Dermis blood vessel endothelial cell (primary cell): ENCODE measurements around the gene EHHADH. TPM values are rescaled to one million over a fixed set of nuclear protein-coding genes. Genes with fewer than 3 reads are reported as not detected.
"Not testable (repeated sequence)": the region's sequence is repeated elsewhere in the genome, so short reads cannot be mapped to it uniquely, and the experiment has no call there.

ENCODE experiments used
- DNase-seq: peaks from one replicate; pipeline ENCODE4 v3.0.0; 2010
- total RNA-seq: library from RNA; depleted of rRNA; stranded (reverse); fragments of >200 nt; gene quantifications from 2 replicates; pipeline ENCODE4 v1.2.3, GENCODE V29; 2014

EHHADH gene
- total RNA-seq = 6.6 and 7.7 TPM in 2 replicates

DNA sequence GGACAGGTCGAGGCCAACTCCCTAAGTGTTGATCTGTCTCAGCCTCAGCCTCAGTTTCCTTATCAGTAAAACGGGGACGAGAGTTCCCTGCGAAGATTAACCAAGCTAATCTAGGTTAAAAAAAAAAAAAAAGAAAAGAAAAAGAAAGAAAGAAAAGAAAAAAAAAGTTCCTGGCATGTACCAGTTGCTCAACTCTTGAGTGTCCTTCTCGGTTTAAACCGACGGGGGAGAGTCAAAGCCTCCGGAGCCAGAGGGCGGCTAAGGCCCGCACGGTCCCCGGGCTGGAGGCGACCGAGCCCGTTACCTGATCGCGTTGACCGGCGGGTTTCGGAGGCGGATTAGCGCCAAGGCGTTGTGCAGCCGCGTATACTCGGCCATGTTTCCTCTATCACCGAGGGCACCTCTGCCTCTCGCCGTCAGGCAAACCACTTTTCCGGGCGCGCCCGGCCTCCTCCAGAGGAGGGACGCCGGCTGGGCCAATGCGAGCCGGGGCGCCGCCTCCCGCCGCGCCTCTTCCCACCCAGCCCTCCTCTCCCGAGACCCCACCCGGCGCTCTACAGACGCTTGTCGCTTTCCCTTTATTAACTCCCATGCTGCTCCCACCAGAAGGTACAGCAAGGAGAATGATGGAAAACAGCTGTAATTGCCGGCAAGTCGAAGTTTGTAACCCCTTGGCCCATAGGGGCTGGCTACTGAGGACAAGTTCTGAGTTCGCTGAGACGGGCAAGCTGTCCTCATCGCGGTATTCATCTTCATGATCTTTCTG is at the start of gene EHHADH:
Gene EHHADH, minus strand, starts transcription at position 405 of the 766 bp plus-strand sequence. Its CDS starts 27 bp downstream, at position 378.
- peak; percentile 71 for DNase-seq

DNA sequence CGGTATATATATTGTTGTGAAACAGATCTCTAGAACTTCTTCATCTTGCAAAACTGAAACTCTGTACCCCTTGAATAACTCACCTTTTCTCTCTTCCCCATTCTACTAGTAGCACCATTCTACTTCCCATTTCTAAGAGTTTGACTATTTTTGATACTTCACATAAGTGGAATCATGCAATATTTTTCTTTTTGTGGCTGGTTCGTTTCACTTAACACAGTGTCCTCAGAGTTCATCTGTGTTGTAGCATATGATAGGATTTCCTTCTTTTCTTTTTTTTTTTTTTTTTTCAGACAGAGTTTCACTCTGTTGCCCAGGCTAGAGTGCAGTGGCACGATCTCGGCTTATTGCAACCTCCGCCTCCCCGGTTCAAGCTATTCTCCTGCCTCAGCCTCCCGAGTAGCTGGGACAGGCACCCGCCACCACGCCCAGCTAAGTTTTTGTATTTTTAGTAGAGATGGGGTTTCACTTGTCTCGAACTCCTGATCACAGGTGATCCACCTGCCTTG is 46.1 kb upstream of the EHHADH start:
- not testable (repeated sequence) for DNase-seq

DNA sequence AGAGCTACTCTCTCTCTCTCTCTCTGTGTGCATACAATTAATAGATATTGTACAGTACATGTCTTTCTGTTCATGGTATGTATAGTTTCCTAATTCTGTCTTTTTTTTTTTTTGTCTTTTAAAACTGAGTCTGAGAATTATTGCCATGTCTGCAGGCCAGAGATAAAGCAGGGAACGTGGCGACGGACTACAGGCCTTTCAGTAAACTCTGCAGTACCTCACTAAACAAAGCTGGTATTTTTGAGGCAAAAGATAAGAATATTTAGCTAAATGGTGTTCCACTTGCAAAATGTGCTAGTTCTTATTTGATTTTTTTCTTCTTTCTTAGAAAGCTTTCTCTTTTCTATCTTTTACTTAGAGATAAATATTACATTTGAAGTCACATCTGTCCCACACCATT is 44.0 kb upstream of the EHHADH start:
- no peak for DNase-seq

DNA sequence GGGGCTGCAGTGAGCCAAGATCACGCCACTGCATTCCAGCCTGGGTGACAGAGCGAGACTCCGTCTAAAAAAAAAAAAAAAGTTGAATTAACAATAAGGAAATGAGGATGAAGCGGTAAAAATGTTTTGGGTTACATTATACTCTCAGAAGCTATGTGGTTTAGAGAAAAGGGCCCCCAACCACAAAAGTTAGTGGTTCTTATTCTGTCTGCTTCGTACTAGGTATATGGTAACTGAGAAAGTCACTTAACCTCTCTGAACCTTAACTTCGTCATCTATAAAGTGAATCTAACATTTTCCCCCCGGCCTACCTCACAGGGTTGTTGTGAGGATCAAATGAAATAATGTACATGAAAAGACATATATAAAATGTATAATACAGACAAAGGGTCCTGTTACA is 38.4 kb upstream of the EHHADH start:
- DNase-seq = no peak

DNA sequence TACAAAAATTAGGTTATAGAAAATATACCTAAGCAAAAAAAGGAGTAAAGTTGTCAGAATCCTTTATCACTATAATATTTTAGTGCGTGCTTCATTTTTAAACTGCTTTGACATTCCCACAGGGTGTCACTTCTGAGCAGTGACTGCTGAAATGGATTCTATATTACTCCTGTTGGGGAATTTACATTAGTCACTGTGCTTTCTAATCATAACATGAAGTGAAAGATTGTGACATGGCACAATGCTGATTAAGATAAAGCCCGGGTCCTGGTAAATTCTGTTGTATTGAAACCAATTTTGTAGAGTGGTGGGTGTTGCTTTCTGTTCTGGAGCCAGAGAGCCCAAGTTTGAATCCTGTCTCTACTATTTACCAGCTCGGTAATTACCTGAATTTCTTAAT is 36.4 kb upstream of the EHHADH start:
- no peak for DNase-seq

DNA sequence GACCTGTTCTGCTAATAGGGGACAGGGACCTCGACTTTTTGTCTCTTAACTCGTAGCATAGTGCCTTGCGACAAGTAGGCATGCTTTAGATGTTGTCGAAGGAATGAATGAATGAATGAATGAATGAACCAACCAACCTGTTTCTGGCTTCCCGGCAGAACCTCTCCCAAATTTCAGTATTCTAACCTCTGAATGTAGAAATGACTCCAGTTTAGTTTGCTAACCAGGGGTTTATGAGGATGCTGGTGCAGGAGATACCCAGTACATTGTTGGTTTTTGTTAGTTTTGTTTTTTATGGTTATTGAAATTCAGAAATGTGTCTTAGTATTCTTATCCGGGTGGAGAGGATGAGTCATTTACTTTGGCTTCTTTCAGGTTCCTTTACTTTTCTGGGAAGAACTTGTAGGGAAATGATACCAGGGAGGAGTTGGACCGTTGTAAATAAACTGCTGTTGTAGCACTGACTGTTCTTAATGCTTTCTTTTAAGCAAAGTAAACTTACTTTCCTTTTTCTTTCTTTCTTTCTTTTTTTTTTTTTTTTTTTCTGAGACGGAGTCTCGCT is 29.6 kb upstream of the EHHADH start:
- DNase-seq = peak; percentile 24

DNA sequence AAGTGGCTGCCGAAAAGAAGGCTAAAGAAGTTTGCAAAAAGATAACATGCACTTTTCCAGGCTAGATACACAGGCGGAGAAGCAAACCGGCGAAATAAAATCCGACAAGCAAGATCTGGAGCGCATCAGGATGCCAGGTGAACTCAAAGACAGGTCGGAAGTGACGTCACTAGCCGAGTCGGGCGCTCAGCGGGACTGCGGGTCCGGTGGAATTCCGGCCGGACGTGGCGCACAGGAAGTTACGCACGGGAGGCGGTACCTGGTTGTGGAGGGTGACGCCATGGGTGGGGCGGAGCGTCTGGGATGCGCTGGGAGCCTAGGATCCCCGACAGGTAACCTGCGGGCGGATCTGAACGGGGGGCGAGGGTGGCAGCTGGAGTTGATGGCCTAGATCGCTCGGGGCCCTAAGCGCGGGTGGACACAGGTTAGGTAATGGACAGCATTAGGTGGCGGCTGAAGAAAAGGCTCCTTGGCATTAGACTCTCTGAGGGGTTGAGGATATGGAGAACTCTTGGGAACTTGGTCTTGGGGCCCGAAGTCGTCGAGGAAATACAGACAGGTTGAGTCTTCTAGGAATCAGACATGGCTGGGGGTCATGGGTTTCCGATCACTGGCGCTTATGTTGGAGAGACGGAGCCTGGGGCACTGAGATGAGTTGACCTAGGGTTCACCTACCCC is 29.0 kb upstream of the EHHADH start:
- DNase-seq = peak; percentile 96

DNA sequence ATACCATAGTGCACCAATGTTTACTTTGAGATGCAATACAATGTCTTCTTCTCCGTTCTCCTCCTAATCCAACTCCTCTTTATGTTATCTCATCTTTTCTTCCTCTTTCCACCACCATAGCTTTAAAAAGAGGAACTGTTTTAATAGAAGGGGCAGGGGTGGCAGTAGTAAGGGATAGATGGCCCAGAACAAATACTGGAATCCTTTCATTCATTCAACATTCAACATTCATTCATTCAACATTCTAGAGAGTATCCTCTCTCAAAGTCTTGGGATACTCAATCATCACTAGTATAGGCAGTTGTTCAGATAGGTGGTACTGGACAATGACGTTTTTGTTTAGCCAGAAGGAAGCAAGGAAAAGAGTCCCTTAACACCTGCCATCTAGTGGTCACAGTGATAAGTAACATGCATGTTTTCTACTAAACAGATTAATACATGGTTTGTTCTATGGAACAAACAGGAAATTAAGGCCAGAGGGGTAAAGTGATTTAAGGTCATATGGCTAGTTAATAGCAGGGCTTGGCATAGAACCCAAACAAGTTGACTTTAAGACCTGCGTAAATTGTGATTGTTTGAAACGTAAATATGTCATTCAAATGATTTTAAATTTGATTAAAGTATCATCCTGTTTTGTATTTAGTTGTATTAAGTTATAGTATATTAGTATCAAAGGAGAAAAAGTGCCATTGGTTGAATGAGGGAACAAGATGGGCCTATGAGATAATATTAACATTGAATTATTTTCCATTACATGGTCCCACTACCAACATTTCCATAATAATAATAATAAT is 26.9 kb upstream of the EHHADH start:
- peak; percentile 77 for DNase-seq

DNA sequence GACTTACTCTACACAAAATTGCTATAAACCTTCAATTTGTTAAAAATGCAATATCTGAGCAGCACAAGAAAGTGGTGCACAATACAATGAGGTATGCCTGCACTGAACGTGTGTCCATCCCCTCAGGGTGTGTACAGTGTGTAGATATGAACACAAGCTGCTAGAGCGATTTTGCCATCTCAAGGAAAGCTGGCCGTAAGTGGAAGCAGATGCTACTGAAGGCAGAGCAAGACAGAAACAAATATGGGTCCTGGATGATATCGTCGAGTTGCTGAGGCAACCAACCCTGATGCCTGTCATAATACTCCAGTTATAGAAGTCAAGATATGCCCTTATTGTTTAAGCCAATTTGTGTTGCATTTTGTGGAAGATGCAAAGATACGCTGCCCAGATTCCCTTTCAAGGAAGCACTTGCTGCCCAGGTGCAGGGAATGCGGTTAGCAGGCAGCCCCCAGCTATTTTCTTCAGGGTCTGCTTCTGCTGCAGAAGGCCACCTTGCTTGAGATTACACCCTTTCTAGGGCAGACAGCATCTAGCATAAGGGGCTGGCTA is 25.8 kb upstream of the EHHADH start:
- no peak for DNase-seq

DNA sequence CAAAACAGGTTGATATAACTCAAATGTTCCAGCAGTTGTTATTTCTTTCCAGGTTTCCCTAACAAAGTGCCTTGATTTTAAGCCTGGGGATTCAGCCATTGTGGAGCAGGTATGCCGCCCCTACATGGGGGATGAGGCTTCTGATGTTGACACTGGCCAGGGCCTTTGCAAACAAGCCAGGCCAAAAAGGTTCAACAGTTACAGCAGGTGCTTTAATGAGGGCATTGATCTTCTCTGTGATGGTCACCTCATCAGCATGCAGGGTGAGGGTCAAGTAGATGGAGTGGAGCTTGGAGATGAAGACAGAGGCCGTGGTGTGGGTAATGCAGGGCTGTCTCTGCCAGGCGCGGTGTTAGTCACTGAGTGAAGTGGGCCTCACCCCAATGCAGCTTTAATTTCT is 22.6 kb upstream of the EHHADH start:
- DNase-seq = no peak

DNA sequence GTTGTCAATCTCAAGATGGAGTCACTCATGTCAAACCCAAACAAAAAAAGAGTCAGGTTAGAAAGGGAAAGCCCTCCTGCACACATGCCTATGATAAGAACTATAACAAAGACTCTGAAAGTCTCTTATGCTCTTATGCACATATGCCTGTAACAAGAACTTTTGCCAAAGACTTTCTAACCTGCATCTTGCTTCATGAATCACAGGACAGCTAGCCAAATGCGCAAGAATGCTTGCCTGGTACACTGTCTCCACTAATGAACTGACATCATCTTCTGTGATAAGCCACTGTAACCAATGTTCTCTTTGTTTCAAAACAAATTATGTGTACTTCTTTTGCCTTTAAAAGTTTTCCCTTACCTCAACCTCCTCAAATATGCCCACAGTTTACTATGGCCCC is 18.2 kb upstream of the EHHADH start:
- DNase-seq = no peak

DNA sequence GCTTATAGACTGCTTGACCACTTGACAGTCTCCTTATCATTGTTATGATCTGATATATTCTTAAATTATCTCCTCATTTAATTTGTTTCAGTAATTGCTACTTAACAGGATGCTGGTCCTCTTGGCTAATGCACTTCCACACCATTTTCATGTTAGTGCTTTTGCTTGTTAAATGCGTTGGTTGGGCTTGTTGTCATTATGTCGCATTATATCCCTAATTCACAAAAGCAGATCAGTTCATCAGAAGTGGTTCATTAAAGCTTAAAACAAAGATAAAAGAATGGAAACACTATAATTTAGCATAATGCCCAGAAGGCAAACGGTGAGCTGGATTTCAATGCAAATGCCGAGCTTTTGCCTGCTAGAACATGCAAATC is 17.1 kb upstream of the EHHADH start:
- no peak for DNase-seq

DNA sequence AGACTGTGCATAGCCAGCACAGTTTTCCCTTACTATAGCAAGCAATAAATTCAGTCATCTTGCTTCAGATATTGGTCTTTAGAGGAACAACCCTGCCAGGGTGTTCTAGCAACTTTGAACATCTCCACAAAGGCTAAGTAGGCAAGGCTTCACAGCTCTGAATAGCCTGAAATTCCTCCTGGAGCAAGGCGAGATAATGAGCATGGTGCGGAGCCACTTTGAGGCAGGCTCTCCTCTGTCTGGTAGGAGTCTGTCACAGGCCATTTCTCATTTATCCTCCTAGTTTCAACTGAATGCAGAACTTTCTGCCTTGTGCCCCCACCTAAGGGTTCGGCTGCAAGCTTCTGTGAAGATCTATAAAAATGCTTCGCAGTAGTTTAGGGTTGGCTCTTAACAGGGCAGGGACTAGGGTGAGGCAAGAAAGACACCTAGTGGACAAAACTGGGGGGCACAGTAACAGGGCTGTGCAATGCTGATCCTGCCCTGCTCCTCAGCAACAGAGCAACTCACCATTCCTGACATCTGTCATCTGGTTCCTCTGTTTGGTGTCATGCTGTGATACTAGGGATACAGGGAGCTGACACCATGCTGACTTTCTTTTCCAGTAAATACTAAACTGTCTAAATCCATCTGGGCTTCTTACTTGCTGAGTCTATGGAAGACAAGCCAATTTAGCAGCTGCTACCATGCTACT is 16.6 kb upstream of the EHHADH start:
- peak; percentile 52 for DNase-seq

DNA sequence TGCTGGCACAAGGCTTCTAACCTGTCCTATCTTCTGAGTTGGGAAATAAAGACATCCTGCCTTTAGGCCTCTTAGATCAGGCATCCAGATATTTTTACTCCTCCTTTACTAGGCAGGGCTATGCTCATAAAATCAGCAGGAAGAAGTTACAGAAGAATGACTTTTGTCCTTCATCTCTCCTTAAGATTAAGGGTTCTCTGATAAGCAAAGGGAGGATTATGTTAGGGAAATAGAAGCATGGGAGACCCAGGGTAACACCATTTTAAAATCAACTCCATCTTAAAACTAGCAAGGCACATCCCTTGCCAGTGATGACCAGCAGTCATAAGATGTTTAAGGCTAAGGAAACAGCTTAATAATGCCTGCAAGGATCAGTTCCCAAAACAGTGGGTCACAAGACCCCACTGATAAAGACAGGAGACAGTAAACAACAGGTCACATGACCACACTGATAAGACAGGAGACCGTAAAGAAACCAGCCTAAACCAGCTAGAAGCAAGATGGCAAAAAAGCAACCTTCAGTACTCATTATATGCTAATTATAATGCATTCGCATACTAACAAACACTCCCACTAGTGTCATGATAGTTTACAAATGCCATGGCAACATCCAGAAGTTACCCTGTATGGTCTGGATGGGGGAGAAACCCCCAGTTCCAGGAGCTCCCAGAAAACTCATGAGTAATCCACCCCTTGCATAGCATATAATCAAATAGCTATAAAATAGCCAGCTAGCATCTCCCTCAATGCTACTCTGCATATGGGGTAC is 14.5 kb upstream of the EHHADH start:
- DNase-seq = no peak

DNA sequence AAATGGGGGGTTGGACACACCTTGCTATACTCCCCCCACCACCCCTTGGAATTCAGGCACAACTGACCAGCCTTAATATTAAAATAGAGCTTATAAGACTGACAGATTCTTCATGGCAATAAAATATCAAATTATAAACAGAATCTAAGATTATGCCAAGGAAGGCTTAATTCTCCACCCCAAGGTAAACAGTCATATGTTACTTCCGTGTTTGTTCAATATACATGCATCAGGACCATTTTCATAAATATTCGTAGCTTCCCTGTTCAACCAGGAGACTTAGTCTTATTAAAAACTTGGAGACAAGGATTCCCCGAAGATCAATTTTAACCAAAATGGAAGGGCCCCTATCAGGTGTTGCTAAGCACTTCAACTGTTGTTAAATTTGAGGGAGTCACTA is 13.3 kb upstream of the EHHADH start:
- no peak for DNase-seq

DNA sequence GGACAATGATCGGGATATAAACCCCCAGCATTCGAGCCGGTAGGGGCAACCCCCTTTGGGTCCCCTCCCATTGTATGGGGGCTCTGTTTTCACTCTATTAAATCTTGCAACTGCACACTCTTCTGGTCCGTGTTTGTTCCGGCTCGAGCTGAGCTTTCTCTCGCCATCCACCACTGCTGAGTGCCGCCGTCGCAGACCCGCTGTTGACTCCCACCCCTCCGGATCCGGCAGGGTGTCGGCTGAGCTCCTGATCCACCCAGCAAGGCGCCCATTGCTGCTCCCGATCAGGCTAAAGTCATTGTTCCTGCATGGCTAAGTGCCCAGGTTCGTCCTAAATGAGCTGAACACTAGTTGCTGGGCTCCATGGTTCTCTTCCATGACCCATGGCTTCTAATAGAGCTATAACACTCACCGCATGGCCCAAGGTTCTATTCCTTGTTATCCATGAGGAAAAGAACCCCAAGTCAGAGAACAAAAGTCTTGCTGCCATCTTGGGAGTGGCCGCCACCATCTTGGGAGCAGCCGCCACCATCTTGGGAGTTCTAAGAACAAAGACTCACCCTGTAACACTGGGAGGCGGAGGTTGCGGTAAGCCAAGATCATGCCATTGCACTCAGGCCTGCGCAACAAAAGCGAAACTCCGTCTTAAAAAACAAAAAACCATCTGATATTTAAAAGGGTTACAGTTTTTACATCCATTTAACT is 11.2 kb upstream of the EHHADH start:
- DNase-seq = no peak

DNA sequence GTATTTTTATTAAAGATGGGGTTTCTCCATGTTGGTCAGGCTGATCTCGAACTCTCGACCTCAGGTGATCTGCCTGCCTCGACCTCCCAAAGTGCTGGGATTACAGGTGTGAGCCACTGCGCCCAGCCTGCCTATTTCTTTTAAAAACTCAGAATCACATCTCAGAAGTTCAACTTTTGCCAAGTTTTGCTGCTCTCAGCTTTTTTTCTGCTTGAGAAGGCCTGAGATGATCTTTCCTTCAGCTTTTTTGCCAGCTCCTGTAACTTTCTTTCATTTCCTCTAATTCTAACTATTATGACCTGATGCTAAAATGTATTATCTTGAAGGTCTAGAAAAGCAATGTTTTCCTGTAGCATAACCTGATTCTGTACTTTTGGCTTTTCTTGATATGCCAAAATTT is 9.6 kb upstream of the EHHADH start:
- DNase-seq = no peak

DNA sequence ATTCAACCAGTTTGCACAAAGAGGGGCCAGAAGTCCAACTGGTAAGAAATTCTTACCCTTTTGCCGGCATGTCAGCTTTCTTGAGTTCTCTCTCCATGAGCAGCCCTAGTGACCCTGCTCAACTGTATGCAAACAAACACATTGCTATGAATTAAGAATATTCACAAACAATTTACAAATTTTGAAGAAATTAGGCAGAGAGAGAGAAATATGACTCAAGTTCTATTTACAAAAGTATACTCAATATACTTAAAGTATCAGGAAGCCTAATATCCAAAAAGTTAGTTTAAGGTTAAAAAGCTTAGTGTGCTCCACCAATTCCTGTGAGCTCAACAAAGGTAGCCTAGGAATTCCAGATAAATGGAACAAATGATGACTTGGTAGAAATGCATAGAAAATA is 3.5 kb upstream of the EHHADH start:
- no peak for DNase-seq

DNA sequence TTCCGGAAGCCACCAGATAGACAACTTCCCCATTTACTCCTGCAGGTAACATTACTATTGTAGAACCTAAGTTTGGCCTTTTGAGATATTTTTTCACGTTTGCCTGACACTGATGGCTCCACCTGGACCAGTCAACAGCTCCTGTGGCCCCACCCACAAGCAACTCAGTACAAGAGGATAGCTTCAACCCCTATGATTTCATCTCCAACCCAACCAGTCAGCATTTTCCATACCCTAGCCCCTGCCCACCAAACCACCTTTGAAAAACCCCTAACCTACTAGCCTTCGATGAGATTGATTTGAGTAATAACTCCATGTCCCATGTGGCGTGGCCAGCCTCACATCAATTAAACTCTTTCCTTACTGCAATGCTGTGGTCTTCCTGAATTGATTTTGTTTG is 950 bp upstream of the EHHADH start:
- DNase-seq = no peak

DNA sequence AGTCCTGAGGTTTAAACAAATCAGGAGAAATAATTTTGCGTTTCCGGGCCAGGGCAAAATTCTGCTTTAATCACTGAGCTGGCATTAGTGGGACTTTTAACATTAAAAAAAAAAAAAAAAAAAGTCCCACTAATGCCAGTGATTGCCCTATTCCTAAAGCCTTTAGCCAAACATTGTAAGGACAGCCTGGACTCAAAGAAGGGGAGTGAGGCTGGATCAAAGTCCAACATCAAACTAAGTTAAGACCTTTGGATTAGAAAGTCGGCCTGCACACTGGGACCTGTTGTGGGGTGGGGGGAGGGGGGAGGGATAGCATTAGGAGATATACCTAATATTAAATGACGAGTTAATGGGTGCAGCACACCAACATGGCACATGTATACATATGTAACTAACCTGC is 716 bp downstream of the EHHADH start:
- DNase-seq = not testable (repeated sequence)

DNA sequence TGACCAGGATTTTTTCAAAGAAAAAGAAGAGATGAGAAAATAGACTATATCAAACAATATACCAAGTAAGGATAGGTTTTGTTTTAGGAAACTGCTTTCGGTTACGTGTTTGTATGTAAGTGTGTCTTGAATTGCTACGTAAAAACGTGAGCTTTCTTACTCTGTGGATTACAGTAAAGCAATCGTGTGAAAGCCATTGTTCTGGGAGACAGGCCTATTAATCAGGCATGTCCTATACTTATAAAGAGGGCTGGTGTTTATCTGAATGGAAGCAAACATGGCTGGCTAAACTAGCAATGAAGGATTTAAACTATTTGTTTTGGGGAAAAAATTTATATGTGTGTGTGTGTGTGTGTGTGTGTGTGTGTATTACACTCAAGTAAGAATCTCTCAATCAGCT is 2.6 kb downstream of the EHHADH start:
- DNase-seq = no peak
